NCI-H82 treated with DMSO at 0.1 percent for 48 hours (cell line): ENCODE data around the gene NFU1.
A peak's percentile ranks its signal among the peaks of the same experiment; 100 is the strongest.
"Not testable (repeated sequence)": the region's sequence is repeated elsewhere in the genome, so short reads cannot be mapped to it uniquely, and the experiment has no call there.

Experiments
- DNase-seq: peaks from one replicate; lab custom pipeline; 2025; ENCODE audit not compliant: unreplicated experiment; lab: John Stamatoyannopoulos, UW

NFU1 gene

DNA sequence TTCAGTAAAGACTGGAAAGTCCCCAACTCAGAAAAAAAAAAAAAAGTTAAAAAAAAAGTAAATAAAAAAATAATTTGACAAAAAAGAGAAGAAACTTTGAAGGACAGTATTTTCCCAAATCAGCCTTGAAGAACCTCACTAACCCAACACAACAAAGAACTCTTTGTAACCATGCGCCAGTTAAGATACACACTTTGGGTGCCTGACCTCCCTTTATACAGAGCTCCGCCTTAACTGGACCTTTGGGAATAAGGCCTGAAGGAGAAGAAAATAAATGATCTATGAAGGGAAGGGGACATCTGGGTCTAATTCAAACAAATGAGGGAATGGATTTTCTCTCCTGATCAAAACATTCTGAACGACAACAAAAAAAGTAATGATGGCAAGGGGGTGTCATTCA, 48.0 kb downstream of the NFU1 start:
- no peak for DNase-seq

DNA sequence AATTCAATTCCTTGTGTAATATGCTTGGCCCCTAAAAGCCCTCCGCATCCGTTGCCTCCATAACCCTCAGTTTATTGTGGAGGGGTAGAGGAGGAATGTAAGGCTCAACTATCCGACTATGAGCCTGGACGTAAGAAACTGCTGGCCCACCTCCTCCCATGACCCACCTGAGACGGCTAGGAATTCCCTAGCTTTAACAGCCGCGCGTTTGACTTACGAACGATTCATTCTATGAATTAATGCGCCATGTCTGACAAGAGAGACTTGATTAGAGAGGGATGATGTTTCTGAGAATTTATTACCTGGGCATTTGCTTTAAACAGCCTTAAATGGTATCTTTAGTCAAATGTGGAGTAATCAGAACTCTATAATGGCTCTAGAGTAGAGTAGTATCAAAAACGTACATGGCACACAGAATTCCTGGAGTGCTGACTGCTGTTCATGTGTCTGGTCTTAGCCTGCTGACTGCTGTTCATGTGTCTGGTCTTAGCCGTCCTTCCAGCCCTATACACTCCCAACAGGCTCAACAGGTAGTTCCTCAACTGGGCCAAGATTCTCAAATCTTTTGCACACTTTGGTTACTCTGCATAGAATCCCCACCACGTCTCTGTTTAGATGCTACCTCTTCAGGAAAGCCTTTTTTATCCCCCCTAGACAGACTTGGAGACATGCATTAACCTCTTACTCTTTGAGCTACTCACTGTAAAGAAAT, 49.3 kb downstream of the NFU1 start:
- no peak for DNase-seq

GRCh38 chr2:69386789-69387734, 50.2 kb downstream of the NFU1 start, which contains the start of gene GFPT1:
Gene GFPT1 (minus strand): TSS chr2:69387227. CDS start chr2:69387071, 156 bp downstream.
- DNase-seq: peak; percentile 71

- DNase-seq: no peak
These were observed 50.9 kb downstream of the NFU1 start for GRCh38 chr2:69386360-69386759.

- DNase-seq: no peak
These were observed 51.6 kb downstream of the NFU1 start for GRCh38 chr2:69385443-69386151.

- no peak for DNase-seq
These were observed 52.6 kb downstream of the NFU1 start for GRCh38 chr2:69384618-69385081.

- DNase-seq: no peak
These were observed 53.9 kb downstream of the NFU1 start for GRCh38 chr2:69383176-69383812.

GRCh38 chr2:69382547-69382946, 54.7 kb downstream of the NFU1 start:
- no peak for DNase-seq

DNA sequence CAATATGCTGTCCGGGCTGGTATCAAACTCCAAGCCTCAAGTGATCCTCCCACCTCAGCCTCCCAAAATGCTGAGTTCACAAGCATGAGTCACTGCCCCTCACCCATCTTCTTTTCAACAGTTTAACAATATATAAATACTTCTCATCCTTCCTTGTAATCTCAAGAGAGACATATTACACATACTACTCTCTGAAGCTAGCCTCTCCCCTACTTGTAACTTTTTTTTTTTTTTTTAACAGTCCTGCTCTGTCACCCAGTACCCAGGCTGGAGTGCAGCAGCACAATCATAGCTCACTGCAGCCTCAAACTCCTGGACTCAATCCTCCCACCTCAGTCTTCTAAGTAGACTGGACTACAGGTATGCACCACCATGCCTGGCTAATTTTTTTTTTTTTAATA, 55.9 kb downstream of the NFU1 start:
- DNase-seq: no peak

GRCh38 chr2:69380072-69380917, 56.9 kb downstream of the NFU1 start:
- DNase-seq: no peak

GRCh38 chr2:69376403-69376802, 60.8 kb downstream of the NFU1 start:
- DNase-seq: no peak

GRCh38 chr2:69375494-69376353, 61.5 kb downstream of the NFU1 start:
- DNase-seq: peak; percentile 52

- no peak for DNase-seq
These were observed 64.5 kb downstream of the NFU1 start for GRCh38 chr2:69372767-69373166.

DNA sequence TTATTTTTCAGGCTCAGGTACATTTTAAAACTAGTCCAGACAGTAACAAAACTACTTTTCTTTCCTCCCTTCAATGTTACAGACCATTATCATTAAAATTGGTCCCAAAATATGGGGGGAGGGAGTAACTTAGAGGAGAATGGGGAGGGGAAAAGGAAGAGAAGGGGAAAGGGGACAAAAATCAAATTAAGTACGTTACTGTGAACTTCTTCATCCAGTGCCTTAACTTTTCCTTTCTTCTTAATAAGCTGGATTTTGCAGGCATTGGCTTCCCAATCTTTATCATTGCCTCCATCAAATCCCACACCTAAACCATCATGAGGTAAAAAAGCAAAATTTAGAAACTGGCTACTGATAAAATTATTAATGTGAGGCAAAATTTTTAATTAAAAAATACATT, 67.4 kb downstream of the NFU1 start:
- DNase-seq: no peak

- DNase-seq: no peak
These were observed 68.6 kb downstream of the NFU1 start for GRCh38 chr2:69368588-69368987.

DNA sequence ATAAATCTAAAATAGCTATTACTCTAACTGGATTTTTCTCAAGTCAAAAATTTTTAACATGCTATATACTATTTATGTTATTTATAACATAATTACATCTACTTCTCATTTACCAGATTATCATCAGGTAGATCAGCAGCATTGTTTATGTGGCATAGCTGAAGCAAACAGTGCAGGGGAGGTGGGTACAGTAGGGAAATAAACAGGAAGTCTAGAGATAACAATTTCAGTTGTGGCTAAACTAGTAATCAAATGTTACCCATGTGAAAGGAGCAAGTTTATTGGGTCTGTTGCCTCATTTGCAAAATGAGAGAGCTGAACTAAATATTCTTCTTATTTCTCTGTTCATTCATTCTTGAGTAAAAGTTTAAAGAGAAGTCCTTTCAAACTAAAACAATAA, 77.9 kb downstream of the NFU1 start:
- DNase-seq: no peak

DNA sequence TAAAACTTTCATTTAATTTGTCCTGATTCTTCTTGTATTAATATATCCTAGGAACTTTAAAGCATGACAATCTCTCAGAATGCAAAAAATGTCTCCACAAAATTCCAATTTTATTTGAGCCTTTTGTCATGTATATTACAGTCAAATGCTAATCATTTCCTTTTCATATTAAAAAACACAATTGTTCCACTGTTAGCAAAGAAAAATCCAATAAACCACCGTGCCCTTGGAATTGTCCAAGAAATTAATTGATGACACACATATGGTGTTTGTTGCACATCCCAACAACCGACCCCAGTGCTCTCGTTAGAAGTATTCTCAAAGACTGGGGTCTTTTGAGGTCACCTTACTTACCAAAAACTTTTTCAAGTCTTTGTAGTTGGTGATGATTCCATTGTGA, 78.3 kb downstream of the NFU1 start:
- no peak for DNase-seq

DNA sequence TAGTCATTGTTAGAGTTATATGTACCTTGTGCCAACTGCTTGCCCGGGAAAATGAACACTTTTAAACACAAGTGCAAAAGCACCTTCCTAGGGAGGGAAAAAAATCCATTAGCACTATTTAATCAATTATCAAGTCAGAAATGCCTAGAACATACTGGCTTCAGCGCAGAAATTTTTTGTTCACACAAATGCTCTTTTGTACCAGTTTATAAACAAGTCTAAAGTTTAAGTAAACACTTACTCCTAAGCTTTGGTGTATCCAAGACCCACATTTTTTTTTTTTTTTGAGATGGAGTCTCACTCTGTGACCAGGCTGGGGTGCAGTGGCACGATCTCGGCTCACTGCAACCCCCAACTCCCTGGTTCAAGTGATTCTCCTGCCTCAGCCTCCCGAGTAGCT, 80.8 kb downstream of the NFU1 start:
- DNase-seq: no peak

GRCh38 chr2:69354976-69355375, 82.3 kb downstream of the NFU1 start:
- DNase-seq: not testable (repeated sequence)
